ENCODE measurements around the gene BMPR1B. TPM values are rescaled to one million over a fixed set of nuclear protein-coding genes. Genes with fewer than 3 reads are reported as not detected.
"Not testable (repeated sequence)": the region's sequence is repeated elsewhere in the genome, so short reads cannot be mapped to it uniquely, and the experiment has no call there.

BMPR1B gene
- total RNA-seq, 1 experiment from 2014 or later: not detected

- no TSS peak for BruUV-seq (replicated peaks)
Measured at GRCh38 chr4:95061220-95061619, 303.5 kb downstream of the BMPR1B start.

DNA sequence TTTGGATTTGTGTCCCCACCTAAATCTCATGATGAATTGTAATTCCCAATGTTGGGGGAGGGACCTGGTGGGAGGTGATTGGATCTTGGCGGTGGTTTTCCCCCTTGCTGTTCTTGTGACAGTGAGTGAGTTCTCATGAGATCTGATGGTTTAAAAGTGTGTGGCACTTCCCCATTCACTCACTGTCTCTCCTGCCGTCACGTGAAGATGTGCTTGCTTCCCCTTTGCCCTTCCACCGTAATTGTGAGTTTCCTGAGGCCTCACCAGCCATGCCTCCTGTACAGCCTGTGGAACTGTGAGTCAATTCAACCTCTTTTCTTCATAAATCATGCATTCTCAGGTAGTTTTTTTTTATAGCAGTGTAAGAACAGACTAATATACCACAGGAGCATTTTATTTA lies 304.0 kb downstream of the BMPR1B start:
- H3K4me1 ChIP-seq (ENCODE audit: control insufficient read depth in 1 of 2, insufficient read depth in 2 of 2, low read length in 2 of 2); H3K4me3 ChIP-seq (replicated peaks in 1 of 2; ENCODE audit: low read depth in 1 of 2, low read length in 2 of 2); RAD21 ChIA-PET (ENCODE audit: low non-redundant PET in 1 of 2, low total read pairs in 2 of 2, uncharacterized antibody in 2 of 2, unreplicated experiment in 2 of 2); H3K9me2 ChIP-seq (ENCODE audit: insufficient read depth); ATAC-seq; H3K4me2 ChIP-seq (ENCODE audit: low read length); H3K9ac ChIP-seq (ENCODE audit: low read length); H3K27ac ChIP-seq (ENCODE audit: low read depth, low read length); H3K36me3 ChIP-seq (ENCODE audit: control insufficient read depth in 1 of 2, insufficient read depth in 2 of 2, low read length in 2 of 2); H2AFZ ChIP-seq (ENCODE audit: low read depth, low read length, poor library complexity, severe bottlenecking); DNase-seq (ENCODE audit: low read depth, low spot score); POLR2A ChIA-PET; BruUV-seq (replicated peaks); CTCF ChIA-PET; H4K20me1 ChIP-seq (ENCODE audit: insufficient read depth); H3K27me3 ChIP-seq (ENCODE audit: insufficient read depth, low read length); intact Hi-C loops (cut with micrococcal nuclease); H3K9me3 ChIP-seq (ENCODE audit: control insufficient read depth in 1 of 2, insufficient read depth in 1 of 2, low read depth in 1 of 2, low read length in 2 of 2); H3K79me2 ChIP-seq (ENCODE audit: insufficient read depth, low read length): not testable (repeated sequence)

More at GRCh38 chr4:95061220-95061619, 303.5 kb downstream of the BMPR1B start:
- RAD21 ChIA-PET (ENCODE audit: low non-redundant PET in 1 of 2, low total read pairs in 2 of 2, uncharacterized antibody in 2 of 2, unreplicated experiment in 2 of 2): no interaction called here
- H3K9ac ChIP-seq (ENCODE audit: low read length): no peak overlapping the region
- TF ChIP-seq ZBTB33 (IDR thresholded peaks at IDR 0.05; ENCODE audit: extremely low read depth, insufficient replicate concordance, low read length) (no peak), ZNF274 (IDR thresholded peaks at IDR 0.05; ENCODE audit: low read depth, low read length) (no peak), SIN3A (IDR thresholded peaks at IDR 0.05; ENCODE audit: low read depth) (no peak), POLR2AphosphoS5 (IDR thresholded peaks at IDR 0.05; ENCODE audit: low read depth, low read length) (no peak), CBX3 (IDR thresholded peaks at IDR 0.05; ENCODE audit: low read depth) (no peak), RAD21 (IDR thresholded peaks at IDR 0.05; ENCODE audit: low read depth) (no peak), YY1 (IDR thresholded peaks at IDR 0.05; ENCODE audit: extremely low read depth, insufficient replicate concordance, low read depth, low read length) (no peak), MAX (IDR thresholded peaks at IDR 0.05) (no peak), JUND (IDR thresholded peaks at IDR 0.05) (no peak), EZH2phosphoT487 (IDR thresholded peaks at IDR 0.05; ENCODE audit: borderline replicate concordance) (no peak), EGR1 (IDR thresholded peaks at IDR 0.05; ENCODE audit: low read depth) (no peak)
- TF ChIP-seq, protein P1, sequence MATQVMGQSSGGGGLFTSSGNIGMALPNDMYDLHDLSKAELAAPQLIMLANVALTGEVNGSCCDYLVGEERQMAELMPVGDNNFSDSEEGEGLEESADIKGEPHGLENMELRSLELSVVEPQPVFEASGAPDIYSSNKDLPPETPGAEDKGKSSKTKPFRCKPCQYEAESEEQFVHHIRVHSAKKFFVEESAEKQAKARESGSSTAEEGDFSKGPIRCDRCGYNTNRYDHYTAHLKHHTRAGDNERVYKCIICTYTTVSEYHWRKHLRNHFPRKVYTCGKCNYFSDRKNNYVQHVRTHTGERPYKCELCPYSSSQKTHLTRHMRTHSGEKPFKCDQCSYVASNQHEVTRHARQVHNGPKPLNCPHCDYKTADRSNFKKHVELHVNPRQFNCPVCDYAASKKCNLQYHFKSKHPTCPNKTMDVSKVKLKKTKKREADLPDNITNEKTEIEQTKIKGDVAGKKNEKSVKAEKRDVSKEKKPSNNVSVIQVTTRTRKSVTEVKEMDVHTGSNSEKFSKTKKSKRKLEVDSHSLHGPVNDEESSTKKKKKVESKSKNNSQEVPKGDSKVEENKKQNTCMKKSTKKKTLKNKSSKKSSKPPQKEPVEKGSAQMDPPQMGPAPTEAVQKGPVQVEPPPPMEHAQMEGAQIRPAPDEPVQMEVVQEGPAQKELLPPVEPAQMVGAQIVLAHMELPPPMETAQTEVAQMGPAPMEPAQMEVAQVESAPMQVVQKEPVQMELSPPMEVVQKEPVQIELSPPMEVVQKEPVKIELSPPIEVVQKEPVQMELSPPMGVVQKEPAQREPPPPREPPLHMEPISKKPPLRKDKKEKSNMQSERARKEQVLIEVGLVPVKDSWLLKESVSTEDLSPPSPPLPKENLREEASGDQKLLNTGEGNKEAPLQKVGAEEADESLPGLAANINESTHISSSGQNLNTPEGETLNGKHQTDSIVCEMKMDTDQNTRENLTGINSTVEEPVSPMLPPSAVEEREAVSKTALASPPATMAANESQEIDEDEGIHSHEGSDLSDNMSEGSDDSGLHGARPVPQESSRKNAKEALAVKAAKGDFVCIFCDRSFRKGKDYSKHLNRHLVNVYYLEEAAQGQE (IDR thresholded peaks at IDR 0.05; ENCODE audit: low read depth): no peak
- no peaks in the 10 kb centered on the region for H3K4me1 ChIP-seq (ENCODE audit: control insufficient read depth in 1 of 2, insufficient read depth in 2 of 2, low read length in 2 of 2)
- H3K27me3 ChIP-seq (ENCODE audit: insufficient read depth, low read length): no peaks in the 10 kb centered on the region
- H3K4me3 ChIP-seq (replicated peaks in 1 of 2; ENCODE audit: low read depth in 1 of 2, low read length in 2 of 2): no peak overlapping the region
- POLR2A ChIA-PET: no interaction called here
- CTCF ChIA-PET: no interaction called here
- ATAC-seq: no peak
- DNase-seq (ENCODE audit: low read depth, low spot score): no peak
- H4K20me1 ChIP-seq (ENCODE audit: insufficient read depth): no peaks in the 10 kb centered on the region
- intact Hi-C loops (cut with micrococcal nuclease): no loop called here
- no peak overlapping the region for H2AFZ ChIP-seq (ENCODE audit: low read depth, low read length, poor library complexity, severe bottlenecking)
- no peak overlapping the region for H3K4me2 ChIP-seq (ENCODE audit: low read length)
- no peaks in the 10 kb centered on the region for H3K79me2 ChIP-seq (ENCODE audit: insufficient read depth, low read length)
- no peaks in the 10 kb centered on the region for H3K9me2 ChIP-seq (ENCODE audit: insufficient read depth)
- H3K27ac ChIP-seq (ENCODE audit: low read depth, low read length): no peak overlapping the region
- no peaks in the 10 kb centered on the region for H3K36me3 ChIP-seq (ENCODE audit: control insufficient read depth in 1 of 2, insufficient read depth in 2 of 2, low read length in 2 of 2)
- no peaks in the 10 kb centered on the region for H3K9me3 ChIP-seq (ENCODE audit: control insufficient read depth in 1 of 2, insufficient read depth in 1 of 2, low read depth in 1 of 2, low read length in 2 of 2)

Measured in HCT116 (cell line).